Stimulated activated CD8-positive, alpha-beta memory T cell treated with anti-CD3 and anti-CD28 coated beads, Interleukin-12 subunit alpha, Interleukin-12 subunit beta, amount 100 ng/mL, for 1 hour (primary cell): ENCODE data around the gene PINLYP.
A peak's percentile ranks its signal among the peaks of the same experiment; 100 is the strongest.
"Not testable (repeated sequence)": the region's sequence is repeated elsewhere in the genome, so short reads cannot be mapped to it uniquely, and the experiment has no call there.

ENCODE experiments used
- DNase-seq: peaks from one replicate; pipeline ENCODE4 v3.0.0-alpha.2; 2020; ENCODE audit warnings: low read depth

PINLYP gene

DNA sequence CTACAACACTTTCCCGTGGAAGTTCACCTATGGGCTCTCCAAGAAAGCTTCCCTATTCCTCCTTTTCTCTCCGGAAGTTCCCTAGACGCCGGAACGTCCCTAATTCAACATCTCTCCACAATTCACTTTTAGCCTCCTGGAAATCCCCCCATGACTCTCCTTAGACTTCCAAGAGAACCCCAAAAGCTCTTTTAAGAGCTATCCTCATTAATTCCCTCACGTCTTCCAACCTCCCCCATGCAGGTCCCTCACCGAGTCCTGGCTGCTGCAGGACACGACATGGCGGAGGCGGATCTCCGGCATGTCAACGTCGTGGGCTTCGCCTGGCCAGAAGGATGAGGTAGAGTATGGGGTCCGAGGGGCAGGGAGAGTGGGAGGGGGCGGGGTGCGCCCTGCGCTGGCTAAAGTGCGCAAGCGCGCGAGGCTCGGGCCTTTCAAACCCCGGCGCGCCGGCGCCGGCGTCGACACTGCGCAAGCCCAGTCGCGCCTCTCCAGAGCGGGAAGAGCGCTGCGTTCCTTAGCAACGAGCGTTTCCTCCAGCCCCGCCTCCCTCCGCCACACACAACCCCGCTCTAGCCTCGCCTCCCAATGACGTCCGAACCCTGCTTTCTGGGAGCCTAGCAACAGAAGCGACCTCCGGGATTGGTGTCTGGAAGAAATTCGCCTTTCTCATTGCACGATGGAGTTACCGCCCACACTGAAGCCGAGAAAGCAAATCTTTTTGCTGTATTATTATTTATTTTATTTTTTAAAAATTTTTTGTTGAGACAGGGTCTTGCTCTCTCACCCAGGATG, at the start of gene PINLYP, which contains the start of gene XRCC1:
PINLYP (plus strand) TSS at position 646 of the 795 bp plus-strand sequence. CDS start 1,391 bp downstream, outside the sequence.
XRCC1 (minus strand) TSS at position 372 of the 795 bp plus-strand sequence; CDS start at position 303, 69 bp downstream.
- peak; percentile 93 for DNase-seq

DNA sequence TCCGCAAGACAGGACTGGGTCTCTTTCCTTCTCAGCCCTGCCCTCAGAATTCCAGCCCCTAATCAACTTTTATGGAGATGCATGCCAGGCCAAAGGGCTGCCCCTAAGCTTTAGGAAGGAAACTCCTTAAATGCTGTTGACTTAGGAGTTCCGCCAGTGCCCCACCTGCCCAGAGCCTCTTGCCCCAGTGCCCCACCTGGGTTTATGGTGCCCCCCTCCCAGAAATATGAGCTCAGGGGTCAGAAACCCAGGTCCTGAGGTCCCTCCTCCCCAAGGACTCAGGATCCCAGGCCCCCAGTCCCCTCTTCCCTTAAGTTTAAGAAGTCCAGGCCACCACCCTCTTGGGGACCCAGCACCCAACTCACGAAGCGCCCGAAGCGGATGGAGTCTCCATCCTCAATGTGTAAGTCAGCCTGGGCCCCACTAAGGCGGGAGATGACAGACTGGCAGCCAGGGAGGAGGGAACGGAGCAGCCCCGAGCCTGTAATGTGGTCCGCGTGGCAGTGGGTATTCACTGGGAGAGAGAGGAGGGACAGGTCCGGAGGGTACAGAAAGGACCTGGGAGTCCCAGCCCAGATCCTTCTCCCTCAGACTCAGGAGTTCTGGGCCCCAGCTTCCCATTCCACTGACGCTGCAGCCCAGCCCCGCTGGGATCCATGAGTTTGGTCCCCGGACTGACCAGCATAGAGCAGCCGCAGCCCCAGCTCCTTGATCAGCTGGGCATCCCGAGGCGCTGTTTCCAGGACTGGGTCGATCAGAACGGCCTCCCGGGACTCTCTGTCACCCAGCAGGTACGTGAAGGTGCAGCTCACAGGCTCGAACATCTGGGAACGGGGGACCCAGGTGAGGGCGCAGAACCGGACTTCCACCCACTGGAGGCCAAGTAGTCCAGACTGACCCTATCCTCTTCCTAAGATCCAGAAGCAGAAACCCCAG, 49.5 kb upstream of the PINLYP start:
- DNase-seq, result no peak

DNA sequence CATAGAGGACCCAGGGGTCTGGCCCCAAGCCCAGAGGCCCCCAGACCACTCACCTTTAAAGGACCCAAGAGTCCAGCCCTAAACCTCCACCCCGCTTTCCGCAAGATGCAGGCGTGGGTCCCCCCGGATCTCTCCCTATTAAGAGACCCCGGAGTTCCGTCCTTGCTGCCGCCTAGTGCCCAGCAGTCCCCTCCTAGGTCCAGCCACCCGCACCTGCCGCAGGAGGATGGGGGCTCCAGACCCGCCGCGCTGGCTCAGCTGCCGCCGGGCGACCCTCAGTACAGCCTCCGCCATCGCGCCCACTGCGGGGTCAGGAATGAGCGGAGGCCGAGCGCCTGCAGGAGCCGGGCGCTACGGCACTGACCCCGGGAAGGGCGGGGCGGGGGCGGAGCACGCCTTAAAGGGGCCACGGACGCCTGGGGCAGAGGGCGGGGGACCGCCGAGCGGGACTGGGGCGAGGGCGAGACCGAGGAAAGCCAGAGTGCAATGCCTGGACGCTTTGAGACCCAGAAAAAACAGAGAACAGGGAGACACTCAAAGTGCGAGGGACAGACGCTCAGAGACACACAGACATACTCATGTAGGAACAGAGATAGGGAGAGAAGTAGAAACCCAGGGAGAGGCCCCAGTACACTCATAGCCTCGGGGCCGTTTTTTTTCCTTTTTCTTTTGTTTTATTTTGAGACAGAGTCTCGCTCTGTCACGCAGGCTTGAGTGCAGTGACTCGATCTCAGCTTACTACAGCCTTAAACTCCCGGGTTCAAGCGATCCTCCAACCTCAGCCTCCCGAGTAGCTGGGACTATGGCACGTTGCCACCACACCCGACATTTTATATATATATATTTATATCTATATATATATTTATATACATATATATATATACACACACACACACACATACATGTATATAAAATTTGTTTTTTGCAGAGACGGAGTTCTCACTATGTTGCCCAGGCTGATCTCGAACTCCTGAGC, 48.4 kb upstream of the PINLYP start, which contains the start of gene ETHE1:
ETHE1 (minus strand) TSS at position 318 of the 976 bp plus-strand sequence; CDS start at position 294, 24 bp downstream.
- DNase-seq, result no peak

DNA sequence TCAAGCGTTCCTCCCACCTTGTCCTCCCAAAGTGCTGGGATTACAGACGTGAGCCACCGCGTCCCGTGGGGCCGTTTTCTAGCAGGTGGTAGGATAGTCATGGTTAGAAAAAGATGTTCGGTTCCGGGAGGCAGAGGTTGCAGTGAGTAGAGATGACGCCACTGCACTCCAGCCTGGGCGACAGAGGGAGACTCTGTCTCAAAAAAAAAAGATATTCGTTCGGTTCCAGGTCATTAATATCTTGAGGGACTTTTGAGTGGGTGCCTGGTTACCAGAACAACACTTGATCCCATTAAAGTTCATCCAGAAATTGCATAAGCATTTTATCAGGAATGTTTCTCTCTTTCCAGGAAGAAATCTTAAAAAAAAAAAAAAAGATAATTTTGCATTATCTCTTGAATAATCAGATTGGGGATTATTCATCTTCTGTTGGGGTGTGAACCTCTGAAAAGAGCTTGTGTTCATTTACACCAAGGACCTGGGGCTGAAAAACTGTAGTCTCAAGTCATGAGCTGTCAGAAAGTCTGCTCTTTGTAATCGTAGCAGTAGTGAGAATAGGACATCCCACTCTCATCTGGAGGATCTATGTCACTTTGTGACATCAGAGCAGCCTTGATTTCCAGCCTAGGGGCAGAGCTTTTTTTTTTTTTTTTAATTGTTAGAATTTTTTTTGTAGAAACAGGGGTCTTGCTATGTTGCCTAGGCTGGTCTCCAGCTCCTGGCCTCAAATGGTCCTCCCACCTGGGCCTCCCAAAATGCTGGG, 47.6 kb upstream of the PINLYP start:
- no peak for DNase-seq

DNA sequence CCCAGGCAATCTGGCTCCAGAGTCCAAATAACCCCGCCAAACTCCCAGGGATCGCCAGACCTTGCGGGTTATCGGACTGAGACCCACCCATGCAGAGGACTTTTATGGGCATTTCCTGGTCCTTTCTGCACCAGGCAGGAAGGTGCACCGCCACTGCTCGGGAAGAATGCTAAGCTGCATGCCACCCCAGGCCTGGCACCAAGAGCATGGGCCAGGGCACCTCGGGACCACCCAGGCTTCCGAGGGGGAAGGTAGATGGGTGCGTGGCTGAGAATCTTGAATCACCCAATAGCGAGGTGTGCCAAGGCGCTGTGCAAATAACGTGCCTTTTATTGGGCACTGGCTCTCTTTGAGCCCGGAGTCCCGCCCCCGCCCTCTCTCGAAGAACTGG, 43.0 kb upstream of the PINLYP start:
- DNase-seq, result no peak

DNA sequence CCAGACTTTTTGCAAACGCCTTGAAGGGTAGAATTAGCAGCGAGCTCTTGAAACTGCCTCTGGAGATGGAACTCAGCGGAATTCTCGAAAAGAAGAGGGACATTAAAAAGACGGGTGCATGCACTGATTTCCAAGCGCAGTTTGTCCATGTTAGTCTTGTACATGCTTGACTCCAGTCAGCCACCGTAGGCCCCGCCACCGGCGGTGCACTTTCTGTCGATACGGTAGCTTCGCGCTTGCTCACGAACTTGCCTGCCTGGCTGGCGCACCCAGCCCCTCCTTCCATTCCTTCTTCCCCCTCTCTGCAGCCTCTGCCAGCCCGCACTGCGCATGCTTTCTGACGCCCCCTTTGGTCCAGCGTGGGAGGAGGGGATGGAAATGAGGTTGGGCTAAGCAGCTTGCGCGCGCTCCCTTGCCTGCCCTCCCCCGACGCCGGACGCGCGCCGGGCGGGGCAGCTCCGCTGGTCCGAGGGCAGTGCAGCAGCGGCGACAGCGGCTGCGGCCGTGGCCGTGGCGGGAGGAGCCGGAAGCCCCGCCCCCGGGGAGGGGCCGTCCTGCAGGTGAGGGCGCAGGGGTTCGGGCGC, 42.5 kb upstream of the PINLYP start, which contains the start of gene ZNF575:
ZNF575 (plus strand) TSS at position 227 of the 584 bp plus-strand sequence. CDS start 1,235 bp downstream, outside the sequence.
- peak; percentile 71 for DNase-seq

DNA sequence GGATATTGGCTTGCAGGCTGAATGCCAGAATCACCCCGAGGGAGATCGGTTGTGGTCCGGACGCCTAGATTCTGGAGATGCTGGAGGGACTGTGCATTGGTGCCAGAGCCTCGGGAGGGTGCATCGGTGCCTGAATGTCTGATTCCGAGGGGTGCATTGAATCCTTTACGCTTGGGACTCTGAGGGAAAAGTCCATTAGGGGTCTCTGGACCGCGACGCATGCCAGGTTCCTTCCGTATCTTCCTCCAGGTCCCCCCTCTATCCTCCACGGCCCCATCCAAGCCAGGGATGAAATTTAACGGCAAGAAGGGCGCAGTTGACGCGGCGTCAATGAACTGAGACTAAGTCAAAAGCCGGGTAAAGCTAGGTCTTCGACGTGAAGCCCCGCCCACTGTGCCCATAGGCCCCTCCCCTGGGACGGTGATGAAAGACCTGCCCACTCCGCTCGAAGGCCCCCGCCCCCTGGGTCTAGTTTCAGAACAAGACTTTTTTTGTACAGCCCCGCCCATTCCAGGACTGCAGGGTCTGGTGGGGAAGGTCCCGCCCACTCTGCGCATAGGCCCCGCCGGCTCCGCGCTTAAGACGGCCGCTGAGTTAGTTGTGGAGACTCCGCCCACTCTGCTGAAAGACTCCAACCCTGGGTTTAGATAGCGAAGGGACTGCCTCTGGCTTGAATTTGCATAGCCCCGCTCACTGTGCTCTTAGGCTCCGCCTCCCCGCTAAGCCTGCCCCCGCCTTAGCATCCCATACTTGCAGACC, 41.9 kb upstream of the PINLYP start:
- DNase-seq, result peak; percentile 84

DNA sequence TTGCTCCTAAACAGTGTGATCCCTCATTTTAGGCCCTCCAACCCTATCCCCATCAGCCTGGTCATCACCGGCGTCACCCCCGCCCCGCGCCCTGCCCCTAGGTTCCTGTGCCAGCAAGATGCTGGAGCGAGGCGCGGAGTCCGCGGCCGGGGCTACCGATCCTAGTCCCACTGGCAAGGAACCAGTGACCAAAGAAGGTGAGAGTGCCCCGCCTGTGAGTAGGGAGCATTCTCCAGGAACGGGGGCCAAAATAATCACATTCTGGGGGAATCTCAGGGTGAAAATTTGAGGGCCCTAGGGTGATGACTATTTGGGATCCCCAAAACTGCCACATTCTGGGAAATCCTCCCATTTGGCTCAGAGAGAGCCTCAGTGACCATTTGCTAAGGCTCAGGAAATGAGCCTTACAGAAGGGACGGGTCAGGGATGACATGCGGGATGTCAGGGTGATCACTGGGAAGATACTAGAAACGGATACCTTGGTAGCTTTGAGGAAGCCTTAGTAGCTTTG, 41.2 kb upstream of the PINLYP start:
- no peak for DNase-seq

DNA sequence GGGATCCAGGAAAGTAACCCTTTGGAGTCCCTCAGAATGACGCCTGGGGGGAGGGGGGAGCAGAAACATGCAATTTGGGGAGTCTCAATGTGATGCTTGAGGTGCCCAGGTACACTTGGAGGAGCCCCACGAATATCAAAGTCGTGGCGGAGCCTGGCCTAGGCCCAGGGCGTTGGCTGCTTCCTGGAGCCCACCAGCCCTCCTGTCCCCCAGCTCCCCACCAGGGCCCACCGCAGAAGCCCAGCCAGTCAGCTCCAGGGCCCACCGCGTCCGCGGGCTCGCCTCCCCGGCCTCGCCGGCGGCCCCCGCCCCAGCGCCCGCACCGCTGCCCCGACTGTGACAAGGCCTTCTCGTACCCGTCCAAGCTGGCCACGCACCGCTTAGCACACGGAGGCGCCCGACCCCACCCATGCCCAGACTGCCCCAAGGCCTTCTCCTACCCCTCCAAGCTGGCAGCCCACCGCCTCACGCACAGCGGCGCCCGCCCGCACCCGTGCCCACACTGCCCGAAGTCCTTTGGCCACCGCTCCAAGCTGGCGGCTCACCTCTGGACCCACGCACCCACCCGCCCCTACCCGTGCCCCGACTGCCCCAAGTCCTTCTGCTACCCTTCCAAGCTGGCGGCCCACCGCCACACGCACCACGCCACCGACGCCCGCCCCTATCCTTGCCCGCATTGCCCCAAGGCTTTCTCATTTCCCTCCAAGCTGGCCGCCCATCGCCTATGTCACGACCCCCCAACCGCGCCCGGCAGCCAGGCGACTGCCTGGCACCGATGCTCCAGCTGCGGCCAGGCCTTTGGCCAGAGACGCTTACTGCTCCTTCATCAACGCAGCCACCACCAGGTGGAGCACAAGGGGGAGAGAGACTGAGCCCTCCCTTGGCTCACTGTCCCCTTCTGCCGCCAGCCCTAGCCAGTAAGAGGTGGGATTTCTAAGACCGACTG, 40.5 kb upstream of the PINLYP start:
- no peak for DNase-seq

DNA sequence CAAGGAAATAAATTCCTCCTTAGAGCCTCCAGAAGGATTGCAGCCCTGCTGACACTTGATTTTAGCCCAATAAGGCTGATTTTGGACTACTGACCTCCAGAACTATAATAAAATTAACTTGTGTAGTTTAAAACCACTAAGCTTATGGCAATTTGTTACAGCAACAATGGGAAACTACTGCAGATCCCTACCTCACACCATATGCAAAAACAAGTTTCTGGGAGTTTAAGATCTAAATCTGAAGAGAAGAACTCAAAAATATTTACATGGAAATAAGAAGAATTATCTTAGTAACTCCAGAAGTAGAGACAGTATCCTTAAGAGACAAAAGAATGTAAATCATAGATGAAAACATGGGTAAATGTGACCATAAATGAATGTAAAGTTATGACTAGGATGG, 36.7 kb upstream of the PINLYP start:
- DNase-seq, result no peak

DNA sequence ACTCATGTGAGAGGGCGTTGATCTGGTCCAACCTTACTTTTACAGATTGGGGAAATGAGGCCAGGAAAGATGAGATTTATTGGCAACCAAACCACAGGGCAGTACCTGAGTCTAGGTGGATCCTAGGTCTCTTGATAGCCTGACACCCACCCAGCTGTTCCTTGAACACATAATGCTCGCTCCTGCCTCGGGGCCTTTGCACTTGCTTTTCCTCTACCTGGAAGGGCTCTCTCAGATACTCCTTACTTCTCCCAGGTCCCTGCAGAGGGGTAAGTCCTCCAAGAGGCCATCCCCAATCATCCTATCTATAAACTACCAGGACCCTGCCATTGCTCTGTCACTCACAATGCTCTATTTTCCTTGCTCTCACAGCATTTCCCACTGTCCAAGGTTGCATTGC, 35.2 kb upstream of the PINLYP start:
- DNase-seq, result no peak

DNA sequence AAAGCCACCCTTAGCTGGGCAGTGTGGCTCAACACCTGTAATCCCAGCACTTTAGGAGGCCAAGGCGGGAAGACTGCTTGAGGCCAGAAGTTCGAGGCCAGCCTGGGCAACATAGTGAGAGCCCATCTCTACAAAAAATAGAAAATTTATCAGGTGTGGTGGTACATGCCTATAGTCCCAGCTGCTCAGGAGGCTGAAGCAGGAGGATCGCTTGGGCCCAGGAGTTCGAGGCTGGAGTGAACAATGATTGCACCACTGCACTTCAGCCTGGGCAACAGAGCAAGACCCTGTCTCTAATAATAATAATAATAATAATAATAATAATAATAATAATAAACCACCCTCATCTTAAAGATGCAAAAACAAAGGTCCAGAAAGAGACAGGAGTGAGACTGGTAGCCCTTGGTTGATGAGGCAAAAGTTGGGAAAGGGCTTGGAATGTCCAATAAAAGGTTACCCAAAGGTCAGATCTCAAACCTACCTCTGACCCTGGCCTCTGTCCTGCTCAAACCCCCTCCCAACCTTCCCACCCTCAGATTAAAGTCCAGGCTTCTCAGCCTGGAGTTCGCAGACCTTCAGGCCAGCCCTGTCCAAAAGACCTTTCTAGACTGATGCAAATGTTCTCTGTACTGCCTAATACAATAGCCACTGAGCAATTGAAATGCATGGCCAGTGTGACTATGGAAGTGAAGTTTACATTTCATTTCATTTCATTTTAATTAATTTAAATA, 33.5 kb upstream of the PINLYP start:
- DNase-seq, result no peak

DNA sequence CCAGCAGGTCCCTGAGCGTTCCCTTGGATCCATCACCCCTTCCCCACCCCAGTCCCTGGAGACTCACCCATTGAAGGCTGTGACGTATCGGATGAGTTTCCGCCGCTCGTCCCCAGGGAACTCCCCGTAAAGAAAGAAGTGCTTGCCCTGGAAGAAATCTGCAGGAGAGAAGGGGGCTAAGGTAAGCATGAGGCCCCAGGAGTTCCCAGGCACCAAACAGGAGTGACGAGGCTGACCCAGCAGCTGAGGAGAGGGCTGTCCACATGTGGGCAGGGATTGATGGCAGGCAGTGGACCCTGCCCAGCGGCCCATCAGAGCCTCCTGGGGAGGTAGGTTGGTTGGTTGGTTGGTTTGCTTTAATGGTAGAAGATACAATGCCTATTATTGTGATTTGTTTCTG, 31.5 kb upstream of the PINLYP start:
- DNase-seq, result no peak

DNA sequence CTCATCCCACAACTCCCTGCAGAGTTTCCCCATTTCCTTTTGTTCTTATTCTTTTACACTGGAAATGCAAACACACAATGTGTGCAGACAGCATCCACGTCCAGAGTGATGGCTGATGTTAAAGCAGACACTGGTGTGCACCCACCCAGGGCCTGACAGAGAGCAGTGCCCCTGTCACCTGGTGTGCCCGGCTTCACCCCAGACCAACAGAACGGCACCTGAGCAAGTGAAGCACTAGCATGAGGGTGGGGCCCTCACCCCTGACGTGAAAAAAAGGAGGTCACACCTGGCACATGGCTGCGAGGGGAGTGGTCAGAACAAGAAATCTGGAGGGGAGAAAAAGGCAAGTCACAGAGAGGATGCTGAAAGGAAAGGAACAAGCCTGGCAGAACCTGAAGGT, 30.3 kb upstream of the PINLYP start:
- DNase-seq, result no peak

DNA sequence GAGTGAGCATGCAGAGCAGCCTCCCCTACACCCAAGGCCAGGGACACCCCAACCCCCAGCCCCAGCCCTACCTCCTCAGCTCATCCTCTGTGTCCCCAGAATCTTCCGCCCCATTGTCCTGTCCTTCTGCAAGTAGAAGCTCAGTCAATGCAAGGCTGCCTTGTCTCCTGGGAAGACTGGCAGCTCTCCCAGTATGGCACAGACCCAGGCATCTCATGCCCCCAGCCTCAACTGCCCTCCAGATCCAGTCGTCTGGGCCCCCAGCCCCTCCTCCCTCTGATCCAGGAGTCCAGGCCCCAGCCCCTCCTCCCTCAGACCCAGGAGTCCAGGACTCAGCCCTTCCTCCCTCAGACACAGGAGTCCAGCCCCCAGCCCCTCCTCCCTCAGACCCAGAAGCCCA, 29.6 kb upstream of the PINLYP start:
- DNase-seq, result no peak

DNA sequence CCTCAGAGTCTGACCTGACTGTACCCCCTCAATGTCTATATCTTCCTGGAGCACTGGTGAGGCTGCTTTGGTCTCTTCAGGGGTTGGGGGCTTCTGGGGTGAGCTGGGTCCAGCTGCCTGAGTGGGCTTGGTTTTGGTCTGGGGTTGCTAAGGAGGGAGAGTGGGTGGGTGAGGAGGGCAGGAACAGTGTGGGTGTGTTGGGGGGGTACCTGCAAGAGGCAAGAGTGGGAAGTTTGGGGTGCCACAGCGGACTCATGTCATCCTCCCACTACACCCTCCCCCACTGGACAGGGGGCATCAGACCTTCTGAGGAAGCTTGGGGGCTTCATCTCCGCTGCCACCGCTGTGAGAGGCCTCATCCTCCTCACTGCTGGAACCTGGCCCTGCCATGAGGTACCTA, 29.0 kb upstream of the PINLYP start:
- no peak for DNase-seq

DNA sequence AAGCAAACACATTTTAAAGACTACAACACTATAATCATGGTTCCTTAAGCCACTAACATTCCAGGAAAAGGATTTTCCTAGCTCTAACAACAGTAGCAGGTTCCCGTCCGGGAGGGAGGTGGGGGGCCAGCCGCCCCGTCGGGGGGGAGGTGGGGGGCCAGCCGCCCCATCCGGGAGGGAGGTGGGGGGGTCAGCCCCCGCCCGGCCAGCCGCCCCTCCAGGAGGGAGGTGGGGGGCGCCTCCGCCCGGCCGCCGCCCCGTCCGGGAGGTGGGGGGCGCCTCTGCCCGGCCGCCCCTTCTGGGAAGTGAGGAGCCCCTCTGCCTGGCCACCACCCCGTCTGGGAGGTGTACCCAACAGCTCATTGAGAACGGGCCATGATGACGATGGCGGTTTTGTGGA, 27.7 kb upstream of the PINLYP start:
- not testable (repeated sequence) for DNase-seq
